GM12892 (cell line): ENCODE data around the gene SRSF11.

Source experiments
- DNase-seq: peaks from one replicate; pipeline ENCODE4 v3.0.0; 2011; ENCODE audit not compliant: insufficient read length
- FAIRE-seq: peaks from 2 replicates; lab custom pipeline; 2011; peaks lifted over from hg19 to GRCh38; lab: Jason Lieb, UNC
- POLR2A ChIP-seq: IDR thresholded peaks from 2 replicates; pipeline ENCODE4 v1.6.1; 2011; ENCODE audit warnings: low read depth, low read length, control low read depth
- POLR2AphosphoS5 ChIP-seq: IDR thresholded peaks from 2 replicates; pipeline ENCODE4 v1.6.1; 2011; ENCODE audit warnings: low read depth, low read length, control low read depth
- TAF1 ChIP-seq: IDR thresholded peaks from 2 replicates; pipeline ENCODE4 v1.6.1; 2011; ENCODE audit warnings: low read depth, mild to moderate bottlenecking, control low read depth, low read length, borderline replicate concordance

Gene SRSF11

DNA sequence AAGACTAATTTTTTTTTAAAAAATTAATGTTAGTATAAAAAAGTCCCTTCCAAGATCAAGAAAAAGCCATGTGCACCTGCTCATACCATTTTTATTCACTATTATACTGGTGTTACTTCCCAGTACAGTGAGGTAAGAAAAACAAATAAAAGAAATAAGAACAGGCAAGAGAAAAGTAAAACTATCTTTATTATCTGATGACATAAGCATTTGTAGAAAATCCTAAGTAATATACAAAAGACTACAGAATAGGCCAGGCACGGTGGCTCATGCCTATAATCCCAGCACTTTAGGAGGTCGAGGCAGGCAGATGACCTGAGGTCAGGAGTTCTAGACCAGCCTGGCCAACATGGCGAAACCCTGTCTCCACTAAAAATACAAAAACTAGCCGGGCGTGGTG is 65.3 kb downstream of the SRSF11 start:
- no peak for FAIRE-seq
- DNase-seq, result no peak
- no peak for TF ChIP-seq TAF1
- no peak for TF ChIP-seq POLR2A
- no peak for TF ChIP-seq POLR2AphosphoS5

DNA sequence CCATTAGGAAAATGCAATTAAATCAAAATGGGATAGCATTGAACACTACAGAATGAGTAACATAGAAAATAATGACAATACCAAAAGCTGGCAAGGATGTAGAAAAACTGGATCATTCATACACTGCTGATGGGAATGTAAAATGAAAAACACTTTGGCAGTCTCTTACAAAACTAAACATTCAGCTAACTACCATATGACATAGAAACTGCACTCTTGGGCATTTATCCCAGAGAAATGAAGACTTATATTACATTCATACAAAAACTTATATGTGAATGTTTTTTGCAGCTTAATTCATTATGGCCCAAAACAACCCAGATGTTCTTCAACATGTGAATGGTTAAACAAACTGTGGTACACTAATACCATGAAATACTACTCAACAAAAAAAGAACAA is 67.0 kb downstream of the SRSF11 start:
- no peak for DNase-seq
- no peak for FAIRE-seq
- no peak for TF ChIP-seq POLR2A
- no peak for TF ChIP-seq TAF1
- no peak for TF ChIP-seq POLR2AphosphoS5

DNA sequence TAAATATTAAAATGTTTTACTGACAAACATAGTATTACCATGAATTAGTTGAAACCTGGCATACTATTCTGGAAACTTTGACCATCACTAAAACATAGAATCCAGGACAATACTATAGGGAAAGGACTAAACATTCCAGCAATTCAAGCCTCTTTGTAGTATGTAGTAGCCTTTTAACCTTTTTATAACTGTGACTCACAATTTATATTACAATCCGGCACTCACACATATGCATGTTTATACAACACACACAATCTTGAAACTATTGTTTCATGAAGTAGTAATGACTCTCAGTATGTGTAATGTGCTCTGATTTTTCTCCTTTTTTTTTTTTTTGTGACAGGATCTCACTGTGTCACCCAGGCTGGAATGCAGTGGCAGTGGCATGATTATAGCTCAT is 69.0 kb downstream of the SRSF11 start:
- no peak for DNase-seq
- no peak for TF ChIP-seq POLR2A
- no peak for TF ChIP-seq TAF1
- no peak for TF ChIP-seq POLR2AphosphoS5

DNA sequence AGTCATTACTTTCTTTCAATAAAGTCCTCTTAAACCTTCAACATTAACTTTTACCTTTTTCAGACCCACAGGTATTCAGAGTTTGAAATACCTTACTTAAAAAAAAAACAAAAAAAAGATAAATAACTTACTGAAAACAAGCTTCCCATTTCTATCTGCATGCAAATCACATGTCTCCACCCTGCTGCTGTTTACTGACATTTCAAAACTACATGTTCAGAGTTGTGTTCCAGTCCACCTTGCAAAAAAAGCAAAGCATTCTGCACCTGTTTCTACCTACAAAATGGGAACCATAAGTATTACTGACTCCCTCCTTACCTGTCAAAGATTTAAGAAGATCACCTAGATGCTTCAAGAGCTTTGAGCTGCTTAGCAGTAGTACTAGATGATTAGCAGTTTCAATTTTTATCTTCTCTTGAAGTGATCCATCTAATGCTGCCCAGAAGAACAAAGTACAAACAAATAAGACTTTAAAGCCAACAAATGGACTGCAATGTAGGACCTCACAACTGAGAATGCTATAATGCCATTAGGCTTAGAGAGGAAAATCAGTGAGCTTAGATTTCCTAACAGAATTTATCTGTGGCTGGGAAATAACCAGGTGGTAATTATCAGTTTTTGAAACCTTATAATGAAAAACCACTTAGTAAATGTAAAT is 72.1 kb downstream of the SRSF11 start:
- DNase-seq (no peak), FAIRE-seq (no peak)
- TF ChIP-seq POLR2AphosphoS5 (no peak), TAF1 (no peak), POLR2A (no peak)

More for the DNA sequence above, 69.0 kb downstream of the SRSF11 start:
- FAIRE-seq, result no peak

DNA sequence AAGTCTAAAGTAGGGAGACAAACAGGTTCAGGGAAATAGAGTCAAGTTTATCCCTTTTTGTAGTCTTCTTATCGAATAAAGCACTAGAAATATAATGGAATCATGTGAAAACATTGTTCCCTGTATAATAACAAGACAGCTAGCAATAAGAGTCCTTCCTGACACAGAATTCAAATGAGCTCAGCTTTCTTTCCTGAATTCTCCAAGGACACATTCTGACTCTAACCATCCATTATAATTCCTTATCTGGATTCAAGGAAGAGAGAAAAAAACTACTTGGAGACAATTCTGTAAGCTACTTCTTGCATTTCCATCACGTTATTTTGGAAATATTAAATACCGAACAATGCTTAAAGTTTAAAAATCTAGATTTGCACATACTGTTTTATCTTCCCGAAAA is 74.6 kb downstream of the SRSF11 start:
- TF ChIP-seq POLR2A (no peak), TAF1 (no peak), POLR2AphosphoS5 (no peak)
- DNase-seq (no peak), FAIRE-seq (no peak)

DNA sequence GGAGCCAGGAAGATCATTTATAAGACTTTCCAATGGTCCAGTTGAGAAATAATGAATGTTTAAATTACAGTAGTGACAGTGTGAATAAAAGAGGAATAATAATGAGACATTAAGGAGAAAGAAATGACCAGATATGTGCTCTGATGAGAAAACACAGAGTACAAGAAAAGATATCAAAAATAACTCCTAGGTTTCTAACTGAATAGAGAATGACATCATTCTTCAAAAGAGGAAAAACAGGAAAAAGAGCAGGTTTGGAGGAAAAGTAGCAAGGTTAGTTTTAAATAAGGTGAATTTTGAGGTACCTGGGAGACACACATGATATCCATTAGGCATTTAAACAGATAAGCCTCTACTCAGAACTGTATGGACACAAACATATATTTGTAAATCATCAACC is 78.3 kb downstream of the SRSF11 start:
- TF ChIP-seq POLR2A (no peak), POLR2AphosphoS5 (no peak), TAF1 (no peak)
- DNase-seq (no peak), FAIRE-seq (no peak)
